ENCODE data around the gene UEVLD. TPM values are rescaled to one million over a fixed set of nuclear protein-coding genes. Genes with fewer than 3 reads are reported as not detected.

The UEVLD gene
- total RNA-seq, 2 donors from 2014 or later: 19.7 to 20.7 TPM

- H3K27ac ChIP-seq: no peak overlapping the region
- peaks cover 56% of the 10 kb centered on the region for H3K36me3 ChIP-seq
- no peak for DNase-seq (ENCODE audit: low spot score)
These were observed 102.5 kb downstream of the UEVLD start for GRCh38 chr11:18485913-18486528.

More at GRCh38 chr11:18485913-18486528, 102.5 kb downstream of the UEVLD start:
- no peak for TF ChIP-seq CTCF (IDR thresholded peaks at IDR 0.05)
- Histone ChIP-seq H3K9me3 (no peaks in the 10 kb centered on the region), H3K4me1 (no peaks in the 10 kb centered on the region), H3K4me3 (no peak overlapping the region), H3K27me3 (no peaks in the 10 kb centered on the region)

Other genes with a start within 250 kb of the UEVLD start
- gene LDHA, start 194.2 kb downstream of the UEVLD start, total RNA-seq: 100 to 1,000 TPM; 187 to 316 TPM
- gene LDHC, start 176.4 kb downstream of the UEVLD start, total RNA-seq: under 1 TPM in 1 of 2 donors, not detected in 1; 0.47 TPM
- not detected for gene LDHAL6A, start 132.9 kb downstream of the UEVLD start, total RNA-seq
- 100 to 1,000 TPM; 105 to 169 TPM for gene TSG101, start 61.8 kb downstream of the UEVLD start, total RNA-seq
- 1 to 10 TPM; 1.3 to 8.3 TPM for gene MISFA, start 11.1 kb upstream of the UEVLD start, total RNA-seq
- 10 to 100 TPM in 1 of 2 donors, 1 to 10 TPM in 1; 9.2 to 15.3 TPM for gene SPTY2D1, start 45.6 kb upstream of the UEVLD start, total RNA-seq
- gene TMEM86A, start 110.0 kb upstream of the UEVLD start, total RNA-seq: 1 to 10 TPM; 2.6 to 4.6 TPM
- gene IGSF22, start 137.5 kb upstream of the UEVLD start, total RNA-seq: under 1 TPM in 1 of 2 donors, not detected in 1; 0.39 TPM
- 1 to 10 TPM; 1.4 to 5.3 TPM for gene PTPN5, start 203.1 kb upstream of the UEVLD start, total RNA-seq

Data from right atrium auricular region (tissue), 2 donors.